NCI-H2081 (cell line): ENCODE measurements around the gene CCDC70.

ENCODE experiments used
- DNase-seq, 2 experiments: peaks; one replicate each; lab custom pipeline; 2025; lab: John Stamatoyannopoulos, UW

CCDC70 gene

GRCh38 chr13:51829568-51829899 is 32.2 kb upstream of the CCDC70 start:
- no peak for DNase-seq

GRCh38 chr13:51831519-51831918 is 30.2 kb upstream of the CCDC70 start:
- DNase-seq = no peak

- DNase-seq = no peak
Measured at GRCh38 chr13:51832471-51833152, 29.2 kb upstream of the CCDC70 start.

DNA sequence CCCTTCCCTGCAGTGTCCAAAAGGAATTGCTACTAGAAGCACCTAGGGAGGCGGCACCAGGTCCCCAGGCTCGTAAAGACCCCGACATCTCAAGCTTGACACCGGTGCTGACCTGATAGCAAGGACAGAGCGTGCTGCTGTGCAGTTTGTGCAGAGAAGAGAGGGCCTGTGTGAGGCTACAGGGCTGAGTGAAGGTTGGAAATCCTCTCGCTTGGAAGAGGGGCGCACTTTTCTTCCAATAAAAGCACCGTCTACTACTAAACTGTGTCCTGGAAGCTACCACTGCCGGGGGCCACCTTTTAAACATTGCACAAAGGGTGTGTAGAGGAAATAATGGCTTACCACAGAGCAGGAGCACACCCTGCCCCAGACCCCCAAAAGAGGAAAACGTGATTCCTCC is 27.8 kb upstream of the CCDC70 start:
- DNase-seq = no peak

DNA sequence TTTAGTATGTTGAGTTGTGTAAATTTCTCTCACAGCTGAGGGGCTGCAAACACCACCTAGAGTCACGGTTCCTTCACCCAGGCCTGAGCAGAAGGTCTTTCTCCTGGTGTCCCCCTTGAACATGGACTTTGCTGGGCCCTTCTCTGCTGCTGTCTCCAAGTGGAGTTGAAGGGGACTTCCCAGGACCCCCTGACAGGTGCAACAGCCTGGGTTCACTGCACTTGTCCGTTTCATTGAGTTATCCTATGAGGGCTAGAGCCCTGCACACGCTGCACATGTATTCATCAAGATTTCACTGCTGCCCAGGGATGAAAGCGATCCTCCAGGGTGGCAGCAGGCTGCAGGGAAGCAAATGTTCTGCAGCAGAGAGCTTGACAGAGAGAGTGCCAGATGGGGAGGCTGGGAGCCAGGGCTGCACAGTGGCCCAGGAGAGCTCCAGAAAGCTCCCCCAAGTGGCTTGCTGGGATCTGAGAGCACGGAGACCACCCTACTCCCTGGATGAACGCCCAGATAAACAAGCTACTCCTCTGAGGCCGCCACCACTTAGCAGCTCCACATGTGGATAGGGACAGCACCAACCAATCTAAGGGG is 27.1 kb upstream of the CCDC70 start:
- no peak for DNase-seq

GRCh38 chr13:51837016-51837415 is 24.8 kb upstream of the CCDC70 start:
- no peak for DNase-seq

DNA sequence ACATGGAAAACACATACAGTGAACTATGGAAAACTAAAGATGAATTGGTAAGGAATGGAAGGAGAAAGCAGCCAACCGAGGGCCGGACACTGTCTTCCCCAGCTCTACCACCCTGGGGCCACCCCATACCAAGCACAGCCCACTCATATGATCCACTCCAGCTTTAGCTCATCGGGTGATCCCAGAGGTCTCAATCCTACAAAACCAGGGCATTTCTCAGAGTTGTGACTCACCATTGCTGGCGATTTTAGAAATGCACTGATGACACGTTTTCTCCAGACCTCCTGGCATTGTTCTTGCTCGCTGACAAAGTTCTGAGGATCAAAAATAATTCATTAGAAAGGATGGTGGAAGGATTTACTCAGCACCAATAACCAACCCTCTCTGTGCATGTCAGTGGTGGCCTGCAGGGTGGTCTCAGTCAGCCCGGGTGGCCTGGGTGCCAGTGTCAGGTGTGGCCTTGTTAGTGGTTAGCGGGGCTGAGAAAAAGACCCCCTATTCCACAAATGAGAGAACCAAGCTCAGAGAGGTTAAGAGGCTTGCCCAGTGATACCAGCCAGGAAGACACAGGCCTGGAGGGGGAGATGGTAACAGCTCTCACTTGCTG is 23.4 kb upstream of the CCDC70 start:
- DNase-seq = no peak

DNA sequence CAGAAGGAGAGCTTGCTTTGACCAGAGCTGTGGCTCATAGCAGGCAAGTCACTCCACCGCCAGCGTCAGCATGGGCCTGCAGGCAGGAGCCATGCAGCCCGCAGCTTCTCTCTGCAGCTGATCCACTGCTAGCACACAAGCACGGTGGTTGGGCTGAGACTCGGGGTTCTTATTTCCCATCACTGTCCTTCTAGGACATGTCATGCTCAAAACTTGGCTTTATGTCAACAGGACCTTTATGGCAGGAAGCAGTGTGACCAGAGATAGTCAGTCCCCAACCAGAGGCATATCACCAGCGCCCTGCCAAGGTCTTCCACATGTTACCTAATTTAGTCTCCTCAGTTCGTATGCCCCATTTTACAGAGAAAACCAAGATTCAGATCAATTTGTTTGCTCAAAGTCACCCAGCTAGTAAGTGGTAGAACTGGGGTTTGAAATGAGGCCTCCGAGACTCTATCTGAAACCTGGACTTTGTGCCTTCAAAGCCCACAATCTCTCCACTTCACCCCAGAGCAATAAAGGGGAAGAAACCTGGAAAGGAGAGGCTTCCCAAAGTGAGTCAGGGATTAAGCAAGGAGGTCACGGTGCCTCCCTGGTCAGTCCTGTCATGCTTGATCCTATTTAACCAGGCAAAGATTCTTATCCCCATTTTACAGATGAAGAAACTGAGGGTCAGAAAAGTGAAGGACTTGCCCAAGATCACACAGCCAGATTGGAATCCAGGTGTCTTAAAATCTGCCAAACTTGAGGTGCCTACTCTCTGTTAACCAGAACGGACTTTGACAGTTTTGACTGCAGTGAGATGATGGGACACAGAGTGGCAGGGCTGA is 21.8 kb upstream of the CCDC70 start:
- DNase-seq = no peak

DNA sequence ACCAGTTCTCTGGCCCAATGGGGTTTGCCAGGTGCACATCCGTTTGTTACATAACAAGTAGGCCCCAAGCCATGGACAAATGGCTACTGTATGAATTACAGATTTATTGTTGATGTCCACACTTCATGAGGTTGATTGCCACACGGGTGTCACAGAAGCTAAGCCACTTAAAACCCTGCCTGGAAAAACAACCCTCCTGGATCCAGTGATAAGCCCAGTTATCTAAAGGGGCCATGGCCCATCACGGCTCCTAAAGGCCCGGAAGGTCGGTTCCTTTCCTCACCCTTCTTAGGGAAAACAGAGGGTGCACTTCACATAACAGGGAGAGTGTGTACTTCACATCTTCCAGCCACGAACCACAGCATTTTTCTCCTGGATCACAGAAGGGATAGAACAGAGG is 20.9 kb upstream of the CCDC70 start:
- no peak for DNase-seq

DNA sequence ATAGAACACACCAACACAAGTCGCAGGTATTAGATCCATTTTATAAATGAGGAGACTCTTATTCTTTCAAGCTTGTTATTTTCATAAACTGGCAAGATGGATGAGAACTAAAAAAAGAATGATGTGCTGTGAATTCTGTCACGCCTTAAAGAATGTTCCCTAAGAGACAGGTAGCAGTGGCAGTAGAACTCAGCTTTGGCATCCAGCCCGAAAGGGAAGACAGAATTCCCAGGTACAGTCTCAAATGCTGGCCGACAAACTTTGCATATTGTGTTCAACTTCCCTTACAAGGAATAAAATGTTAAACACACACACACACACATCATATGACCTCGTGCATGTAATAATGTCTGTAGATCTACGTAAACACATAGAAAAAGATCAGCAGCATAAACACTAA is 20.0 kb upstream of the CCDC70 start:
- no peak for DNase-seq

DNA sequence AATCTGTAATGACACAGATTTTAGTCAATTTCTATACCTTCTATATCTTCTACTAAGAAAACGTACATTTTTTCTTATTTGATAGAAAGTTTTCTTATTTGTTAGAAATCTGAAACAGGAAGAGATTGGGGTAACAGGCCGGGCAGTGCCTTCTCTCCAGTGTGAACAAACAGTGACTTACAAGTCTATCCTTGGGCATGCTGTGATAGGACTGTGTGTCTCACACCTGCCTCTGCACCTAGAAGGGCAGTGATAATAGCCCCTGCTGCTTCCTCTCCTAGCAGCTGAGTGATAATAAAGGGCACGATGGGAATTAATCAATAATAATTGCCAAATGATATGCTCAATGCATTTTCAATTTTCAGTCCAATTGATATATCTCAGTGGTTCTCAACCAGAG is 18.2 kb upstream of the CCDC70 start:
- DNase-seq = no peak

- DNase-seq = peak; percentile 16 to 33
Measured at GRCh38 chr13:51844862-51845573, 16.8 kb upstream of the CCDC70 start, which contains the start of gene TMEM272. Gene TMEM272, minus strand, starts transcription at chr13:51845177. Its CDS starts 6,647 bp downstream, at chr13:51838530.

GRCh38 chr13:51845574-51846318 is 16.0 kb upstream of the CCDC70 start:
- no peak for DNase-seq

GRCh38 chr13:51846756-51847155 is 15.0 kb upstream of the CCDC70 start:
- no peak for DNase-seq

DNA sequence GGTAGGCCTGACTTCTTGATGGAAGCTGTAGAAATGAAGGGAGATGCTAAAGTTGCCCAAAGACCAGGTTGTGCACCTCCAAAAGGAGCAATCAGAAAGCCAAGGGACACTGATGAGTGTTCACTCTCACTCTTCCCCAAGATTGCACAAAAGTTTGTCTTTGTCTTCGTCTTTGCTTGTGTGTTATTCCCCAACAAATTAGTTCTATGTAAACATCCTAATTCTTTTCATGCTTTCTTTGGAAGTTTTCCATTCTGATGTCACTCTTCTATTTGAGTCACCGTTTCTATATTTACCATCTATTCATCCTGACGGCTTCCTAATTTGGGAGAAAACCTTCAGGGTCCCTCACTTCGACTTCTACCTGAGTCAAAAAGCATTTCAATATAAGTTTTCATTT is 13.1 kb upstream of the CCDC70 start:
- no peak for DNase-seq

DNA sequence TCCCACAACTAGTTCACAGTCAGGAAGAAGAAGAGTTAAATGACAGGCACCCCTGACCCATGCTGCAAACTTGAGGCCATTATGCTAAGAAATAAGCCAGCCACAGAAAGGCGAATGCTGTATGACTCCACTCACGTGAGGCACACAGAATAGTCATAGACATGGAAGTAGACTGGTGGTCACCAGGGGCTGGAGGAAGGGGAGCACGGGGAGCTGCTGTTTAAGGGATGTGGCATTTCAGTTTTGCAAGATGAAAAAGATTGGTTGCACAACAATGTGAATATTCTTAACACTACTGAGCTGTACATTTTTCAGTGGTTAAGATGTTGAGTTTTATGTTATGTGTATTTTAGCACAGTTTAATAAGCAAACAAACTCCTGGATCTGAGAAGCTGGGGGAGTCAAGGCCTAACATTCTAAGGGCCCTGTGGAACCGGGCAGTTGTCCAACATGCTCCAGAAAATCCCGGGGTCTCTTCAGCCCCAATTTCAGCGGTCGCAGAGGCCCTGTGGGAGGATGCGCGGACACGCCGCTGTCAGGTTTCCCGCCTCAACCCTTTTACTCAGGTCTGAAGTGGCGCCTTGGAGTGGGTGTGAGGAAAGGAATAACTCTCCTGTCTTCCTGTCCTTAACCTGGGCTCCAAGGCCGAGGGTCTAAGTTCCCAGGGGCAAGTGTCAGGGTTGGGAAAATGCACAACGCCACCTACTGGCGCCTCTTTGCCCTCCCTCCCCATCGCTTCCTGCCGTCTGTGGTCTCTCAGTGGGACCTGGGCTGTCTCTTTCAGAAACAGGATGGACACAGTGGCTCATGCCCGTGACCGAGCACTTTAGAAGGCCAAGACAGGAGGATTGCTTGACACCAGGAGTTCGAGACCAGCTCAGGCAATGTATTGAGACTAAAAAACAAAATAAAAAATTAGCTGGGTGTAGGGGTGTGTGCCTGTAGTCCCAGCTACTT is 12.3 kb upstream of the CCDC70 start:
- DNase-seq = no peak

DNA sequence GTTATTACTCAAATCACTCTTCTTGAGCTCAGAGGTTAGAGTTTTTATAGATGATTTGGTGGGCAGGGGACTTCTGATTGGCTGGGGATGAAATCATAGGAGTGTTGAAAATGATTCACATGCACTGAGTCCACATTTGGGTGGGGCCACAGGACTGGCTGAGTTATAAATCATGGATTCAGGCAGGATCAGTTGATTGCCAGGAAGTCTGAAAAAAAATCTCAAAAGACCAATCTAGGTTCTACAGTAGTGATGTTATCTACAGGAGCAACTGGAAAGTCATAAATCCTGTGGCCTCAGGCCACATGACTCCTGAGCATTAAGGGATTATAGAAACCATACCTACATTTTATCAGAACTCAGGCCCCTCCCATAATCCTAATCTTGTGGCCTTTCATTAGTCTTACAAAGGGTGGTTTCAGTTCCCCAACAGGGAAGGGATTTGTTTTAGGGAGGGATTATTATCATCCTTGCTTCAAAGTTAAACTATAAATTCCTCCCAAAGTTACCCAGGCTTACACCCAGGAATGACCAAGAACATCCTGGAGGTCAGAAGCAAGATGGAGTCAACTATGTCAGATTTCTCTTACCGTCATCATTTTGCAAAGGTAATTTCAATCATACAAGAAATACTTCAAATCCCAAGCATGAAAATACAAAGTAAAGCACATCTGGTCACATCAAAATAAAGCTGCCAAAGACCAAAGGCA is 5.6 kb upstream of the CCDC70 start:
- DNase-seq = no peak

DNA sequence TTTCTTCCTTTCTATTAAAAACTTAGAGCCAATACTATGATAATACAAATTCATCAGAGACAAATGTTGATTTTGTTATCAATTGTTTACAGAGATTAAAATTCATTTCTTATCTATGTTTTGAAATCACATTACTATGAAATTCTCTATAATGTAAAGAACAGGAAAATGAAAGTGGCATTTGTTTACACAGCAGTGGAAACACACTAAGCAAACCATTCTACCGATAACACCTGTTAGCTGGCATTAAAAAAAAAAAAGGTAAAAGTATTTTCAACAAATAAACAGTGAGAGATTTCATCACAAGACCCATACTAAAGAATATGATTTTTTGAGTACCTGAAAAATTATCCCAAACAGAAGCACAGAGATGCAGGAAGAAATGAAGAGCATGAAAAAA is 4.8 kb upstream of the CCDC70 start:
- peak in 1 of 2 experiments; percentile 9 for DNase-seq

DNA sequence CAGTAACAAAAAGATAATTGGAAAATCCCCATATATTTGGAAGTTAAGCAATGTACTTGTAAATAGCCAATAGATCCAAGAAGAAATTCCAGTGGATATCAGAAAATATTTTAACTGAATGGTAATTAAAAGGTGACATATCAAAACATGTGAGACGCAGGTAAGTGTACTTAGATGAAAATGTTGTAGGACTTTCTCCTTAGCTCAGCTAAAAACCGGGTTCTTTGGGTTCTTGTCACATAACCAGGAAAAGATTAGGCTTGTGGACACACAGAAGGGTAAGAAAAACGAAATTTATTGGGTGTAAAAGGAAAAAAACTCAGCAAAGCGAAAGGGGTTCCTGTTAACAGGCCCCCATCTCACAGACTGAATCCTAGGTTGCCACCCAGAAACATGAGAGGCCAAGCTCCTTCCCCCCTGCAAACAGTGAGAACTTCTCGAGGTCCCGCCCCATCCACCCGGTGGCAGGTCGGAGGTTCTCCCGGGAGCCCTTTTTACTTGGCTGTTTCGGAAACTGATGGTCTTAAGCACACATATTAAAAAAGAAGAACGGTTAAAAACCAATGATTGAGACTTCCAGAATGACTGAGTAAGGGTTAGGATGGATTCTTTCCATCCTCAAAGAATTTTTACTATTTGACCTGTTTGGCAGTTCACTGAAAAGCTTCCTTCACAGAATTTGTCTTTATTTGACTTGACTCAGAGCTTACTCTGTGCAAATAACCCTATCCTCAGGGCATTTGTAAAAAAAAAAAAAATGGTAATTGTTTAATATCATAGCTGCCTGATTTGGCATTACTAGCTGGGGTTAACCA is 3.1 kb upstream of the CCDC70 start:
- DNase-seq = no peak
